Mucosa of rectum (tissue), 2 donors: ENCODE results near the gene HMGB4.

ENCODE experiments used
- H3K27ac ChIP-seq, 2 donors: one replicate each; pipeline ENCODE4 v1.7.0; 2013; ENCODE audit warnings: inconsistent platforms in 2 of 2, low read depth in 2 of 2, low read length in 2 of 2
- H3K27me3 ChIP-seq, 2 donors: one replicate each; pipeline ENCODE4 v1.7.0; 2013; ENCODE audit warnings: low read length in 2 of 2; ENCODE audit not compliant: control insufficient read depth in 2 of 2, insufficient read depth in 2 of 2
- H3K36me3 ChIP-seq, 2 donors: one replicate each; pipeline ENCODE4 v1.7.0; 2013; ENCODE audit warnings: low read length in 2 of 2; ENCODE audit not compliant: control insufficient read depth in 2 of 2, insufficient read depth in 2 of 2
- H3K4me1 ChIP-seq, 2 donors: one replicate each; pipeline ENCODE4 v1.7.0; 2013; ENCODE audit warnings: low read length in 2 of 2, mild to moderate bottlenecking in 1 of 2; ENCODE audit not compliant: control insufficient read depth in 2 of 2, insufficient read depth in 2 of 2
- H3K4me3 ChIP-seq, 2 donors: one replicate each; pipeline ENCODE4 v1.7.0; 2013; ENCODE audit warnings: low read length in 2 of 2
- H3K9ac ChIP-seq, 2 donors: one replicate each; pipeline ENCODE4 v1.7.0; 2013; ENCODE audit warnings: low read length in 2 of 2, low read depth in 1 of 2, mild to moderate bottlenecking in 1 of 2
- H3K9me3 ChIP-seq, 2 donors: one replicate each; pipeline ENCODE4 v1.7.0; 2013; ENCODE audit warnings: low read length in 2 of 2; ENCODE audit not compliant: control insufficient read depth in 2 of 2
- donor health status: healthy.
- donor health status: Normal muscosa, but diverticular disease.

Gene HMGB4, protein sequence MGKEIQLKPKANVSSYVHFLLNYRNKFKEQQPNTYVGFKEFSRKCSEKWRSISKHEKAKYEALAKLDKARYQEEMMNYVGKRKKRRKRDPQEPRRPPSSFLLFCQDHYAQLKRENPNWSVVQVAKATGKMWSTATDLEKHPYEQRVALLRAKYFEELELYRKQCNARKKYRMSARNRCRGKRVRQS

DNA sequence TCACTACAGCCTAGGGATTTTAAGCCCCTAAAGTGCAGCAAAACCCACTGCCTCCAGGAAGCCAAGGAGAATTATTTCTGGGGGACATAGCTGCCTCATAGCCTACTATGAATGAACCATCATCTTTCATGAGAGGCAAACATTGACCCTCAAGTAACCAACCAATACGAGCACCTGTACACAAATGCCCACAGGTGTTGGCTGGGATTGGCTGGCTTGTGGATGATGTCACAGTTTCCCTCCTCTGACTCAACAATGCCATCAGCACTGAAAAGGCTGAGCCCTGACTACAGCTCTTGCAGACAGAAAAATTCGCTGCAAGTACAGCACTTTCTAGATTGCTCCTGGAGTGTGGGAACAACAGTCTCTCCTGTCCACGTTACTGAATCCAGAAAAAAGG, at the start of gene HMGB4:
HMGB4 (plus strand) TSS at position 301 of the 400 bp plus-strand sequence. CDS start 113 bp downstream, outside the sequence.
- Histone ChIP-seq H3K36me3 (no peaks in the 10 kb centered on the region), H3K27me3 (no peaks in the 10 kb centered on the region), H3K4me3 (no peak within 1 kb of the TSS), H3K9me3 (no peaks in the 10 kb centered on the region), H3K27ac (no peak within 1 kb of the TSS), H3K9ac (no peak within 1 kb of the TSS), H3K4me1 (no peaks in the 10 kb centered on the region)

DNA sequence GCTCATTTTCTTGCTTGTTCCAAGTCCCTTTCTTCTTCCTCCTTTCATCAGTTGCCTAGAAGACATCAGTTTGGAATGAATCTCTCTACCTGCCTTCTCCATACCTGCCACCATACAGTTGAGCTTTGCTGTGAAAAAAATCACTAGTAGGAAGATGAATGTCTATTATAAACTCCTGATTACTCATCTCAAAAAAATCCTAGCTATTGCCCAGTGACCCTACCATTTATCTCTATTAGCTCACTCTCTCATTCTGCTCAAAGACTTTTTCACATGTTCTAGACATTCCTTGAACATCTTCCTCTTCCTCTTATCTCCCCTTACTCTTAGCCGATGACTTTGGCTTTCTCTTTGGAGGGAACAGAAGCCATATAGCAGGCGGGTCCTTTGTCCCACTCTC, 49.7 kb upstream of the HMGB4 start:
- H3K27me3 ChIP-seq = no peaks in the 10 kb centered on the region
- no peak overlapping the region for H3K4me3 ChIP-seq
- no peak overlapping the region for H3K9ac ChIP-seq
- H3K9me3 ChIP-seq = no peaks in the 10 kb centered on the region
- H3K4me1 ChIP-seq = no peaks in the 10 kb centered on the region
- H3K36me3 ChIP-seq = no peaks in the 10 kb centered on the region
- no peak overlapping the region for H3K27ac ChIP-seq

GRCh38 chr1:33815061-33815460, 48.8 kb upstream of the HMGB4 start:
- H3K4me3 ChIP-seq = no peak overlapping the region
- H3K4me1 ChIP-seq = no peaks in the 10 kb centered on the region
- no peaks in the 10 kb centered on the region for H3K36me3 ChIP-seq
- no peak overlapping the region for H3K27ac ChIP-seq
- H3K9me3 ChIP-seq = no peaks in the 10 kb centered on the region
- no peaks in the 10 kb centered on the region for H3K27me3 ChIP-seq
- no peak overlapping the region for H3K9ac ChIP-seq

- Histone ChIP-seq H3K9me3 (no peaks in the 10 kb centered on the region), H3K4me1 (no peaks in the 10 kb centered on the region), H3K27me3 (no peaks in the 10 kb centered on the region), H3K36me3 (no peaks in the 10 kb centered on the region), H3K4me3 (no peak overlapping the region), H3K9ac (no peak overlapping the region), H3K27ac (no peak overlapping the region)
These were observed 45.8 kb upstream of the HMGB4 start for GRCh38 chr1:33818071-33818470.

DNA sequence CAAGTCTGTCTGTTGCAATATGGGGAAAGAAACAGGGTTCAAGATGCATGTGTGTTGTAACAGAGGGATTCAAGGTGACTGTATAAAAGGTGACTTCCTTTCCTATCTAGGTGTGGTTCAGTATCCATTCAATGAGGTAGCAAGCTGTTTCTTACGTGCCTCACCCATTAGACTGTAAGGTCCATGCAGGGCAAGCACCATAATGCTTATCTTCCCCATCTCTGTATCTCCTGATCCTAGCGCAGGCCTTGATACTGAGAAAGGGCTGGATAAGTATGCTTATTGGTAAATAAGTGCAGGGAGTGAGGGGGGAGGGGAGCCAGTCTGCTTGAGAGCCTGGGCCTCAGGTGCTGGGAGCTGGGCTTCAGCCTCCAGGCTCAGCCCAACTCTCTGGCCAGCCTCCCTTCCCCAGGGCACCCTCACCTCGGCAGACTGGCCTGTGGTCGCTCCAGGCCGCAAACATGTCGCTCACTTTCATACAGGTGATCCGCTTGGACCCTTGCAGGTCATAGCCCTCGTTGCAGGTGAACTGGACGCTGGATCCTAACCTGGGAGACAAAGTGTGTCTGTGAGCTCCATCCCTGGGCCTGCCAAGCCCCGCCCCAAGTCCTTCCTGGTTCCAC, 44.5 kb upstream of the HMGB4 start:
- H3K4me3 ChIP-seq = no peak overlapping the region
- H3K9ac ChIP-seq = no peak overlapping the region
- no peak overlapping the region for H3K27ac ChIP-seq
- H3K36me3 ChIP-seq = no peaks in the 10 kb centered on the region
- no peaks in the 10 kb centered on the region for H3K4me1 ChIP-seq
- no peaks in the 10 kb centered on the region for H3K27me3 ChIP-seq
- no peaks in the 10 kb centered on the region for H3K9me3 ChIP-seq

GRCh38 chr1:33819913-33820311, 44.0 kb upstream of the HMGB4 start:
- H3K27ac ChIP-seq = no peak overlapping the region
- no peaks in the 10 kb centered on the region for H3K9me3 ChIP-seq
- no peaks in the 10 kb centered on the region for H3K36me3 ChIP-seq
- H3K9ac ChIP-seq = no peak overlapping the region
- no peaks in the 10 kb centered on the region for H3K4me1 ChIP-seq
- H3K4me3 ChIP-seq = no peak overlapping the region
- no peaks in the 10 kb centered on the region for H3K27me3 ChIP-seq

DNA sequence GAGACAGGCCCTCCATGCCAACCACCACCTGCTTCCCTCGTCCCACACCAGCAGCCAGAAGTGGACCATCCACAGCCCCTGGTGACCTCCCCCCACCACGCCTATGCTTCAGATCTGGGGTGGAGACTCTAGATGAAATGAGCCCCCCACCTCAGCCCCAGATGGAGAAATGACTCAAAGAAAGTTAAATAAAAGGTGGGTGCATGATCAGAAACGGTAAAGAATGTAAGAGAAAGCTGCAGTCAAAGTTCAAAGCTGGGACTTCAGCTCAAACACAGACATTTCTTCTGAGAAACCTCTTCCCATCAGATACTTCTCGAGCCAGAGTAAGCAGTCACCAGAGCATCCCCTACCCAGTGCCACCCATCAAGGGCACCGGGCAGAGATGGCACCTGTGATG, 43.1 kb upstream of the HMGB4 start:
- Histone ChIP-seq H3K36me3 (no peaks in the 10 kb centered on the region), H3K27ac (no peak overlapping the region), H3K4me1 (no peaks in the 10 kb centered on the region), H3K4me3 (no peak overlapping the region), H3K9ac (no peak overlapping the region), H3K9me3 (no peaks in the 10 kb centered on the region), H3K27me3 (no peaks in the 10 kb centered on the region)

GRCh38 chr1:33821291-33821690, 42.6 kb upstream of the HMGB4 start:
- H3K27me3 ChIP-seq = no peaks in the 10 kb centered on the region
- H3K27ac ChIP-seq = no peak overlapping the region
- no peak overlapping the region for H3K4me3 ChIP-seq
- no peaks in the 10 kb centered on the region for H3K4me1 ChIP-seq
- no peaks in the 10 kb centered on the region for H3K36me3 ChIP-seq
- H3K9ac ChIP-seq = no peak overlapping the region
- no peaks in the 10 kb centered on the region for H3K9me3 ChIP-seq

DNA sequence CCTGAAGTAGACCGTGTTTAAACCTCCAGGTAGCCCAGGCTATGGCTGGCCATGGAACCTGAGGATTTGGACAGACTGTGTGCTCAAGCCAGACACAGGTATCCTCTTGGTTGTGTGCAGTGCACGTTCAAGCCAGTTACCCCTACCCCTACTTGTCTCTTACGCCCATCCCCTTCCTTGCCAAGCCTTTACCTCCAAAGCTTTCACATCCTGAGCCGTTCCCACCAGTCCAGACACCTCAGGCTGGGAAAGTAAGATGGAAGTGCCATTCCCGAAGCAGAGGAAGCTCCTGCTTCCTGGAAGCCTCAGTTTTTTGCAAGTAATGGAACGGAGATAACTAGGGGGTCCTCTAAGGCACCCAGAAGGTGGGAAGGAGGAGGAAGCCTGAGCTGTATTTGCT, 41.5 kb upstream of the HMGB4 start:
- Histone ChIP-seq H3K36me3 (no peaks in the 10 kb centered on the region), H3K27ac (no peak overlapping the region), H3K9me3 (no peaks in the 10 kb centered on the region), H3K27me3 (no peaks in the 10 kb centered on the region), H3K4me3 (no peak overlapping the region), H3K9ac (no peak overlapping the region), H3K4me1 (no peaks in the 10 kb centered on the region)

DNA sequence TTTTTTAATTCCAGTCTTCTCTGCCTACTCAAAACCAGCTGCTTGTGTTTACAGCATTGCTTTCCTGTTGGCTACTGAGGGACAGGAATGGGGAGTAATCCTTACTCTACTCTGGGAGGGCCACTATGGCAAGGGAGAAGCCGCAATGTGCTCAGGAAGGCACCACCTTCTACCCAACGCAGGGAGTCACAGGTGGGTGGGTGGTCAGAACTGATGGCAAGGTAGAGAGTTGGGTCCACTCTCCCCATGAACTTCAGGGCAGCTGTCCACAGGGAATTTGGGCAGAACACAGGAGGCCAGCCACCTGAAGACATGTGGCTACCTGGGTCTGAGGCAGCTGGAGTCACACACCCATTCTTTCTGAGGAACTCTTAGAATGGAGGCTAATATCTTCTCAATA, 40.5 kb upstream of the HMGB4 start:
- no peaks in the 10 kb centered on the region for H3K9me3 ChIP-seq
- no peak overlapping the region for H3K4me3 ChIP-seq
- no peaks in the 10 kb centered on the region for H3K4me1 ChIP-seq
- H3K27me3 ChIP-seq = no peaks in the 10 kb centered on the region
- no peak overlapping the region for H3K9ac ChIP-seq
- no peaks in the 10 kb centered on the region for H3K36me3 ChIP-seq
- H3K27ac ChIP-seq = no peak overlapping the region
